SU-DHL-6 (cell line): ENCODE data around the gene GLRA1.

ENCODE experiments used
- H2AFZ ChIP-seq: fragments of 200-600 bp; sonication (generic); 2 replicates; pipeline ENCODE4 v1.6.1; 2014; ENCODE audit warnings: low read depth, mild to moderate bottlenecking, moderate library complexity, mixed read lengths, antibody characterized with exemption, low read length; ENCODE audit not compliant: severe bottlenecking
- H3F3A ChIP-seq: fragments of 200-600 bp; shearing (Covaris generic); 2 replicates; pipeline ENCODE4 v1.6.0; 2016; ENCODE audit warnings: antibody characterized with exemption, mild to moderate bottlenecking; ENCODE audit not compliant: insufficient read depth
- H3K27ac ChIP-seq: fragments of 200-600 bp; sonication (generic); 2 replicates; pipeline ENCODE4 v1.5.1; 2016; ENCODE audit warnings: low read depth, mild to moderate bottlenecking, low read length, moderate library complexity, mixed read lengths
- H3K27me3 ChIP-seq: fragments of 200-600 bp; sonication (generic), shearing (Covaris generic); 2 replicates; pipeline ENCODE4 v1.6.0; 2014; ENCODE audit warnings: mild to moderate bottlenecking, low read length
- H3K36me3 ChIP-seq: fragments of 200-600 bp; sonication (generic); 2 replicates; pipeline ENCODE4 v1.6.1; 2014; ENCODE audit warnings: mild to moderate bottlenecking, low read length, mixed read lengths
- H3K4me2 ChIP-seq: fragments of 300-600, 200-600 bp; shearing (Covaris generic), sonication (generic); 2 replicates; pipeline ENCODE4 v1.6.0; 2014; ENCODE audit warnings: low read length, low read depth, mild to moderate bottlenecking; ENCODE audit not compliant: poor library complexity, severe bottlenecking
- H3K4me3 ChIP-seq: fragments of 200-600 bp; sonication (generic); 2 replicates; pipeline ENCODE4 v1.5.1; 2014; ENCODE audit warnings: antibody characterized with exemption, low read length, mild to moderate bottlenecking, mixed read lengths; ENCODE audit not compliant: insufficient read depth, poor library complexity, severe bottlenecking
- H3K79me2 ChIP-seq: fragments of 200-600 bp; sonication (generic); 2 replicates; pipeline ENCODE4 v1.6.1; 2014; ENCODE audit warnings: mild to moderate bottlenecking, low read length, moderate library complexity; ENCODE audit not compliant: insufficient read depth
- H3K9ac ChIP-seq: fragments of 200-600 bp; sonication (generic); 2 replicates; pipeline ENCODE4 v1.7.0; 2014; ENCODE audit warnings: mild to moderate bottlenecking, low read length
- H3K9me2 ChIP-seq: fragments of 200-600 bp; sonication (generic); replicated peaks from 2 replicates; pipeline ENCODE4 v1.6.1; 2014; ENCODE audit warnings: low read length; ENCODE audit not compliant: insufficient read depth
- H3K9me3 ChIP-seq: fragments of 200-600 bp; sonication (generic); 2 replicates; pipeline ENCODE4 v1.6.1; 2014; ENCODE audit warnings: low read length, mixed read lengths; ENCODE audit not compliant: insufficient read depth
- H4K20me1 ChIP-seq: fragments of 200-600 bp; sonication (generic); 2 replicates; pipeline ENCODE4 v1.6.1; 2014; ENCODE audit warnings: low read depth, mild to moderate bottlenecking, antibody characterized with exemption, low read length, moderate library complexity, mixed read lengths
- EZH2phosphoT487 ChIP-seq: fragments of 200-600 bp; sonication (generic), shearing (Covaris generic); conservative IDR thresholded peaks from 2 replicates; pipeline ENCODE4 v1.6.1; 2018; ENCODE audit warnings: mild to moderate bottlenecking, antibody characterized with exemption, low read length, moderate library complexity, mixed read lengths
- TF ChIP-seq, protein P1 (sequence below): fragments of 200-600 bp; sonication (generic); IDR thresholded peaks from one replicate; pipeline ENCODE4 v1.5.1; 2017; ENCODE audit warnings: antibody characterized with exemption, mild to moderate bottlenecking, low read length, moderate library complexity; ENCODE audit not compliant: insufficient read depth, poor library complexity, severe bottlenecking

Gene GLRA1

DNA sequence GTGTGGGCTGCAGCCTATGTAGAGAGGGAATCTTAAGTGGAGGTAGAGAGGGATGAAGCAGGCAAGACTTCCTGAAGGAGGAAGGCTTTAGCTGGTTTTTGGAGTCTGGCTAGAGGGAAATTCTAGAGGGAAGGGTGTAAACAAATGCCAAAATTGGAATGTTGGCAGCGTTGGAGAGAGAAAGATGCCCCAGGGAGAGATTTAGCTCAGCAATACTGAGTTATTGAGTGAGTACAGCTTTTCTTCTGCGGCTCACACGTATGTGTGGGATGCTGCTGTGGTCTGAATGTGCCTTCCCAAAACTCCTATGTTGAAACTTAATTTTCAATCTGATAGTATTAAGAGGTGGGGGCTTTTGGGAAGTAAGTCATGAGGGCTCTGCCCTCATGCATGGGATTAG, 24.5 kb upstream of the GLRA1 start:
- H4K20me1 ChIP-seq, result no peaks in the 10 kb centered on the region
- no peak overlapping the region for H2AFZ ChIP-seq
- H3K9ac ChIP-seq, result no peak overlapping the region
- TF ChIP-seq, protein P1, sequence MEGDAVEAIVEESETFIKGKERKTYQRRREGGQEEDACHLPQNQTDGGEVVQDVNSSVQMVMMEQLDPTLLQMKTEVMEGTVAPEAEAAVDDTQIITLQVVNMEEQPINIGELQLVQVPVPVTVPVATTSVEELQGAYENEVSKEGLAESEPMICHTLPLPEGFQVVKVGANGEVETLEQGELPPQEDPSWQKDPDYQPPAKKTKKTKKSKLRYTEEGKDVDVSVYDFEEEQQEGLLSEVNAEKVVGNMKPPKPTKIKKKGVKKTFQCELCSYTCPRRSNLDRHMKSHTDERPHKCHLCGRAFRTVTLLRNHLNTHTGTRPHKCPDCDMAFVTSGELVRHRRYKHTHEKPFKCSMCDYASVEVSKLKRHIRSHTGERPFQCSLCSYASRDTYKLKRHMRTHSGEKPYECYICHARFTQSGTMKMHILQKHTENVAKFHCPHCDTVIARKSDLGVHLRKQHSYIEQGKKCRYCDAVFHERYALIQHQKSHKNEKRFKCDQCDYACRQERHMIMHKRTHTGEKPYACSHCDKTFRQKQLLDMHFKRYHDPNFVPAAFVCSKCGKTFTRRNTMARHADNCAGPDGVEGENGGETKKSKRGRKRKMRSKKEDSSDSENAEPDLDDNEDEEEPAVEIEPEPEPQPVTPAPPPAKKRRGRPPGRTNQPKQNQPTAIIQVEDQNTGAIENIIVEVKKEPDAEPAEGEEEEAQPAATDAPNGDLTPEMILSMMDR, result no peak
- no peak for TF ChIP-seq EZH2phosphoT487
- H3K4me2 ChIP-seq, result no peak overlapping the region
- no peaks in the 10 kb centered on the region for H3K36me3 ChIP-seq
- H3K9me3 ChIP-seq, result no peaks in the 10 kb centered on the region
- no peaks in the 10 kb centered on the region for H3K9me2 ChIP-seq
- H3K27ac ChIP-seq, result no peak overlapping the region
- H3K27me3 ChIP-seq, result no peaks in the 10 kb centered on the region
- H3F3A ChIP-seq, result no peaks in the 10 kb centered on the region
- no peaks in the 10 kb centered on the region for H3K79me2 ChIP-seq
- H3K4me3 ChIP-seq, result no peak overlapping the region

DNA sequence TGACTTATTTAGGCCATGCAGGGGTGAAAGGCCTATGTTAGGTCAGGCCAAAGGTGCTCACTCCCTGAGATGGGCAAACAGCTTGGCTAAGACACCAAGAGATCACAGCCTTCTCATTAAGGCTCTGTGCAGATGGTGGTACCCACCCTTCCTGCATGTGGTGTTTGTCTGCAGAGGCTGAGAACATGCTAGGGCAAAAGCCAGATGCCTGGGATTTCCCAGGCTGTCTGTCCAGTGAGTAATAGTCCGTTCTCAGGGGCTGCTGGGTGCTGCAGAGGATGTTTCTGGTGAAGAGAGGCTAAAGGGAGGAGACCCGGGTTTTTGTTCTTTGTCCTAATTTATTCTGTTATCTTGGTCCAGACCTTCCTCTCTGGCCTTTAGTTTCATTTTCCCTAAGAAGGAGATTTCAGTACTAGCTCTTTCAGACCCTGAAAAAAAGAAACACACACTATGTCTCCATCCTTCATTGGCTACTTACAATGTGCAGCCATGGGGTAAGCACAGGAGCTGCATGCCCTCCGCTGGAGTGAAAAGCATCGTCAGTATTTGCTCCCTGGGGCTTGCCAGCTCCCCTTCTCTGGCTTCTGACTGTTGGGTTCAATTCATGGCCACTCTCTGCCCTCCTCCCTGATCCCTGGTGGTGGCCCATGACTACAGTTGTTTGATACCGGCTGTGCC, 23.4 kb upstream of the GLRA1 start:
- TF ChIP-seq EZH2phosphoT487, result no peak
- TF ChIP-seq, protein P1, result no peak
- Histone ChIP-seq H3K9me2 (no peaks in the 10 kb centered on the region), H3K27me3 (no peaks in the 10 kb centered on the region), H3K36me3 (no peaks in the 10 kb centered on the region), H3K9me3 (no peaks in the 10 kb centered on the region), H3K9ac (no peak overlapping the region), H2AFZ (no peak overlapping the region), H3K4me2 (no peak overlapping the region), H3F3A (no peaks in the 10 kb centered on the region), H3K27ac (no peak overlapping the region), H3K79me2 (no peaks in the 10 kb centered on the region), H4K20me1 (no peaks in the 10 kb centered on the region), H3K4me3 (no peak overlapping the region)

DNA sequence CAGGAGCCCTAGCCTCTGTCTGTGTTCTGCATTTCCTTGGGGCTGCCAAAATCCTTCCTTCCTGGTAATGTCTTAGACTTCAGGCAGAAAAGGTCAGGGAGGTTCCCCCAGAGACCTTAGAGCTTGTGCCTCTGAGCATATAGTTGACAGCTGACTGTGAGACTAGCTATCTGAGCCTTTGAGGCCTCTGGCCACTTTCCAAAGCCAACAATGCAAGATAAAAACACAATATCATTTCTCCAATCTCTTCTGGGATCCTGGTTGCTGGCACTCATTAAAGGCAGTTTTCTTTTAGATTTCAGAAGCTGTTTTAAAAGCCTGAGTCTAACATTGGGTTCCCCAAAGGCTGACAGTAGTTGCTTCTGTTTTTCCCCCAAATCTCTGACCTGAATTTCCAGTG, 13.2 kb upstream of the GLRA1 start:
- Histone ChIP-seq H3K9ac (no peak overlapping the region), H4K20me1 (no peaks in the 10 kb centered on the region), H3K9me3 (no peaks in the 10 kb centered on the region), H3K4me3 (no peak overlapping the region), H3K27me3 (no peaks in the 10 kb centered on the region), H3K9me2 (no peaks in the 10 kb centered on the region), H3K36me3 (no peaks in the 10 kb centered on the region), H3K27ac (no peak overlapping the region), H3F3A (no peaks in the 10 kb centered on the region), H2AFZ (no peak overlapping the region), H3K4me2 (no peak overlapping the region), H3K79me2 (no peaks in the 10 kb centered on the region)
- no peak for TF ChIP-seq EZH2phosphoT487
- TF ChIP-seq, protein P1, result no peak
